Hair follicle dermal papilla cell (primary cell): ENCODE results near the gene C5orf58. TPM values are rescaled to one million over a fixed set of nuclear protein-coding genes. Genes with fewer than 3 reads are reported as not detected.

Source experiments
- total RNA-seq: library from RNA; depleted of rRNA; stranded (reverse); fragments of >200 nt; gene quantifications from 2 replicates; pipeline ENCODE4 v1.2.3, GENCODE V29; 2012

C5orf58 gene, protein sequence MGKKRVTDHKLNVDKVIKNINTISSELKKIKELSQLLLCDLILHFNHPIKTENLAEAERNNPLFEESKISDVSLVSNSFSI
- not detected in 2 replicates for total RNA-seq

GRCh38 chr5:170232786-170233185 lies at the start of gene C5orf58:
Gene C5orf58 (plus strand): TSS chr5:170232985. CDS start chr5:170234977, 1,992 bp downstream.

Other genes with a start within 250 kb of the C5orf58 start
- not detected in 2 replicates for gene FOXI1, start 127.1 kb upstream of the C5orf58 start, total RNA-seq
- gene LCP2, start 64.8 kb downstream of the C5orf58 start, total RNA-seq: not detected in 2 replicates
- gene KCNMB1, start 156.4 kb downstream of the C5orf58 start, total RNA-seq: under 0.01 and 0.12 TPM in 2 replicates